Activated T-helper 17 cell treated with anti-CD3 and anti-CD28 coated beads, Interleukin-2, amount 50 U/mL, for 72 hours (primary cell): ENCODE data around the gene MGLL. TPM values are rescaled to one million over a fixed set of nuclear protein-coding genes. Genes with fewer than 3 reads are reported as not detected.
"Not testable (repeated sequence)": the region's sequence is repeated elsewhere in the genome, so short reads cannot be mapped to it uniquely, and the experiment has no call there.

ENCODE experiments used
- ATAC-seq: fragments of 150-1000 bp; cut with Tn5 transposase; replicated peaks from 2 replicates; pipeline ENCODE4 v1.10.0; 2021; ENCODE audit warnings: mild to moderate bottlenecking, moderate library complexity
- H3K27ac Mint-ChIP-seq: one replicate; pipeline ENCODE4 v1.8.0; 2022; ENCODE audit warnings: mixed read lengths
- H3K27me3 Mint-ChIP-seq: one replicate; pipeline ENCODE4 v1.8.0; 2022; ENCODE audit warnings: mixed read lengths
- H3K36me3 Mint-ChIP-seq: one replicate; pipeline ENCODE4 v1.8.0; 2022; ENCODE audit warnings: low read depth, mild to moderate bottlenecking, mixed read lengths
- H3K4me1 Mint-ChIP-seq: one replicate; pipeline ENCODE4 v1.8.0; 2022; ENCODE audit warnings: mixed read lengths
- H3K4me3 Mint-ChIP-seq: one replicate; pipeline ENCODE4 v1.8.0; 2022; ENCODE audit warnings: mild to moderate bottlenecking, mixed read lengths
- H3K9me3 Mint-ChIP-seq: one replicate; pipeline ENCODE4 v1.8.0; 2022; ENCODE audit warnings: mixed read lengths
- total RNA-seq, 2 donors: library from RNA; stranded (reverse); gene quantifications; one replicate each; pipeline ENCODE4 v1.2.3, GENCODE V29; 2022

Gene MGLL
- total RNA-seq, 2 donors from 2014 or later = 1.2 to 1.4 TPM

DNA sequence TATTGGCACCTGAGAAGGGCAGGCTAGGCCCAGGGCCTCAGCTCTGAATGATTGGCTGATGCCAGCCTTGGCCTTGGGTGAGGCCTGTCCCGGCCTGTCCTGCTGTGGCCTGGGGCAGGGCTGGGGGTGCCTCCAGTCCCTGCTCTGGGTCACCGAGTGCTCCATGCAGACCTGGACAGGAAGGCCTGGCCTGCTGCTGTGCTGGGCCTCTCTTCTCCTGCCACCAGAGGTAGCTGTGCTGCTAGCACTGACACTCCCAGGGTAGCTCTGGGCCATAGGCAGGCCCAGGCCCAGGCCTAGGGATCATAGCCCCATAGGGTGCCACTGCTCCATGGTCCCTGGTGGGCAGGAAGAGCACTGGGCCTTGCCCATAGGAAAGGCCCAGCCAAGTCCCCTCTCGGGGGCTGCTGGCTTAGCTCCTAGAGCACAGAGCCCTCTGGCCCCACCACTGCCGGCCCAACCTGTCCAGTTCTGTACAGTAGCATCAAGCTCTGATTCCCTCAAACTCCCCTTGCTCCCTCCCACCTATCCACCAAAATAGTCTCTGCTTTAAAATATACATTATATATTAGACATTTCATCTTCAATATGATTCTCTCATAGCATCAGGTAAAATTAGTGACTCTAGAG lies 131.4 kb downstream of the MGLL start:
- peak; percentile 34 for ATAC-seq
- H3K4me1 Mint-ChIP-seq = no peaks in the 10 kb centered on the region

DNA sequence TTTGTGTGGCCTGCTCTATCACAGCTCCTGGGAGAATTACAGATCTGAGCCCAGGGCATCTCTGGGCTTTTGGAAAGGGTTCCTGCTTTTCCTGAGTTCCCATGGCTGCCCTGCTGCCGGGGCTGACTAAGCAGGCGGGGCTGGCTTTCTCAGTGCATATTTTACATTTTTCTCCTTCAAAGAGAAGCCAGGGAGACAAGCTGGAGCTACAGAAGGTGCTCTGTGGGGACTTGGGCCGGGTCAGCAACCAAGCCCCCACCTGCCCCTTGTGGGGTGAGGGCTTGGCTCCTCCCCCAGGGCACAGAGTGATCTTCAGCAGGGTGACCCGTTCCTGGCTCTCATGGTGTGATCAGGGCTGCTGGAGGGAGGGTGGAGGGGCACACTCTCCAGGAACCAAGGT lies 132.2 kb downstream of the MGLL start:
- Mint-ChIP-seq H3K4me1 (no peaks in the 10 kb centered on the region), H3K27ac (no peak overlapping the region), H3K36me3 (no peaks in the 10 kb centered on the region), H3K27me3 (no peaks in the 10 kb centered on the region), H3K4me3 (no peak overlapping the region), H3K9me3 (no peaks in the 10 kb centered on the region)
- no peak for ATAC-seq

More for the DNA sequence above, 131.4 kb downstream of the MGLL start:
- Mint-ChIP-seq H3K4me3 (no peak overlapping the region), H3K27ac (no peak overlapping the region), H3K27me3 (no peaks in the 10 kb centered on the region), H3K9me3 (no peaks in the 10 kb centered on the region), H3K36me3 (no peaks in the 10 kb centered on the region)

DNA sequence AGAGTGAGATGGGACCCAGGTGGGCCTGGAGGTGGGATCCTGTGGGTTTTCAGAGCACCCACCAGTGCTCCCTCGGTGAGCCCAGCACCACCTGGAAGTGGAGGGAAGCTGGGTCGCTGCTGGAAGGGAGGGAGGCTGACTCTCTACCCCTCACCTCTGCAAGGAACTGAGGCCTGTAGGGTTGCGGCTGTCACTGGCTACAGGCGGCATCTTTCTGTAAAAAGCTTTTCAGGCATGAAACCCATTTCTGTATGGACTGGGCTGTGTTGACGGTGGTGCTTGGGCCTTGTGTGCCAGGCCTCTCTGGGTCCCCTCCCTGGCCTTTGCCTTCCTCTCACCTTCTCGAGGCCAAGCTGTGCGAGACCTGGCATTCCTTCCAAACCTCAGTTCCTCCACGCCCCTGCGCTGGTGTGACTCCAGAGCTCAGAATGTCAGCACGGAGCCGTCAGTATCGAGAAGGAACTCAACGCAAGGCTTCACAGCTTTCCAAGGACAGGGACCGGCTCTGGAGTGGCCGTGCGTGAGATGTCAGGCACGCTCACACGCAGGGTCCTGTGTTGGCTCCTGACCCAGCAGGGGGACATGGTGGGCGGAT lies 133.0 kb downstream of the MGLL start:
- no peaks in the 10 kb centered on the region for H3K36me3 Mint-ChIP-seq
- ATAC-seq = no peak
- no peak overlapping the region for H3K4me3 Mint-ChIP-seq
- no peaks in the 10 kb centered on the region for H3K27me3 Mint-ChIP-seq
- no peaks in the 10 kb centered on the region for H3K4me1 Mint-ChIP-seq
- H3K27ac Mint-ChIP-seq = no peak overlapping the region
- H3K9me3 Mint-ChIP-seq = no peaks in the 10 kb centered on the region

DNA sequence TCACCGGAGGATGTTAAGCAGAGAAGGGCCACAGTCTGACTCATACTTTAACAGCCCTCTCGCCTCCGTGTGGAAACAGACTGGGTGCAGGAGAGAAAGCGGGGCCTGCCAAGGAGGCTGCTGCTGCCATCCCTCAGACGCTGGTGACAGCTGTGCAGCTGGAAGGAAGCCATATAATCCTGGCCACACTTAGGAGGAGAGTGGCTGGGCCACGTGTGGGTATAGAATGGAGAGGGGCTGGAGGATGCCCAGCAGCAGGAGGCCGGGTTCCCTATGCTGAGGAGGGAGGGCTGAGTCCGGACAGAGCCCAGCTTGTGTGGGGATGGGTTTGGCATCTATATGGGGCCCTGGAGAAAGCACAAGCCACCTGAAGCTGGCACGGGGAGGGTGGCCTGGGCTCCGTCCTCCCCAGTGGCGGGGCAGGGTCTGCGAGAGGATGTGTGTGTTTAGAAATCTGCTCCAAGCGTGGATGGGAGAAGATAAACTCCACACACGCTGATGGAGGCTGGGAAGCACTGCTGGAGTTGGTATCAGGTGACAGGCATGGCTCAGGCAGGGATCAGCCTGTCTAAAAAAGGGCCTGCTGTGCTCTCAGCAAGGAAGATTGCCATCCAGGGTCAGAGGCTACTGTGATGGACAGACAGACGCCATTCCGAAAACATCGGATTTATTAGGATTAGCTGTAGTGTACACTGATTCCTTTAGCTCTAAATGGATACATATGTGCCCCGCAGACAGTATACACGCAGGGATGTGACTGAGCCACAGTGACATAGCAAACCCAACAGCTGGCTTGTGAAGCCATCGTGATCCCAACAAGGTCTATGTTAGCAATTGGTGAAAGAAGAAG lies 133.7 kb downstream of the MGLL start:
- no peak overlapping the region for H3K4me3 Mint-ChIP-seq
- no peak for ATAC-seq
- no peaks in the 10 kb centered on the region for H3K36me3 Mint-ChIP-seq
- H3K9me3 Mint-ChIP-seq = no peaks in the 10 kb centered on the region
- no peaks in the 10 kb centered on the region for H3K27me3 Mint-ChIP-seq
- no peak overlapping the region for H3K27ac Mint-ChIP-seq
- H3K4me1 Mint-ChIP-seq = no peaks in the 10 kb centered on the region

DNA sequence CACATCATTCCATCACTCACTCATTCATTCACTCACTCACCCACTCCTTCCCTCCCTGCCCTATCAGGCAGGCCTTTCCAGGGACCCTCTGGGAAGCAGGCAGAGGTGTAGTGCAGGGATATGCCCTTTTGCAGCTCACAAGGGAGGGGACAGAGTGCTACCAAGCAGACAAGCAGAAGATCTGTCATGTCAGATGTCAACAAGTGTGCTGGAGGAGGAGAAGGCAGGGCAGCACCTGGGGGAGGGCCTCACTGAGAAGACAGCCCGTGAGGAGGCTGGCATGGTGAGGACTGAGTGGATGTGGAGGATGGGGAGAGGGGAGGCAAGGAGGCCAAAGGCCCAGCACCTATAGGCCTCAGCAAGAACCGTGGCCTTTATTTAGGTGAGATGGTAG lies 134.3 kb downstream of the MGLL start:
- ATAC-seq = no peak
- Mint-ChIP-seq H3K36me3 (no peaks in the 10 kb centered on the region), H3K4me3 (no peak overlapping the region), H3K4me1 (no peaks in the 10 kb centered on the region), H3K27me3 (no peaks in the 10 kb centered on the region), H3K9me3 (no peaks in the 10 kb centered on the region), H3K27ac (no peak overlapping the region)

DNA sequence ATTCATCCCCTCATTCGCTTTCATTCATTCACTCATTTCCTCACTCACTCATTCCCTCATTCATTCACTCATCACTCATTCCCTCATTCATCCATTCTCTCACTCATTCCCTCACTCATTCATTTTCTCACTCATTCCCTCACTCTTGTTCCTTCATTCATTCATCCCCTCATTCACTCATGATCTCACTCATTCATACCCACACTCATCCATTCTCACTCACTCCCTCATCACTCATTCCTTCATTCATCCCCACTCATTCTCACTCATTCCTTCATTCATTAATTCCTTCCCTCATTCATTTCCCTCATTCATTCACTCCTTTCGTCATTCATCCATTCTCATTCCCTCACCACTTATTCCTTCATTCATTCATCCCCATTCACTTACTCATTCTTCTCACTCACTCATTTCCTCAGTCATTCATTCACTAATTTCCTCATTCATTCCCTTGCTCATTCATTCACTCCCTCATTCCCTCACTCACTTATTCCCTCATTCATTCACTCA lies 135.0 kb downstream of the MGLL start:
- no peaks in the 10 kb centered on the region for H3K9me3 Mint-ChIP-seq
- H3K27me3 Mint-ChIP-seq = no peaks in the 10 kb centered on the region
- H3K27ac Mint-ChIP-seq = no peak overlapping the region
- no peak overlapping the region for H3K4me3 Mint-ChIP-seq
- ATAC-seq = no peak
- no peaks in the 10 kb centered on the region for H3K36me3 Mint-ChIP-seq
- H3K4me1 Mint-ChIP-seq = no peaks in the 10 kb centered on the region

DNA sequence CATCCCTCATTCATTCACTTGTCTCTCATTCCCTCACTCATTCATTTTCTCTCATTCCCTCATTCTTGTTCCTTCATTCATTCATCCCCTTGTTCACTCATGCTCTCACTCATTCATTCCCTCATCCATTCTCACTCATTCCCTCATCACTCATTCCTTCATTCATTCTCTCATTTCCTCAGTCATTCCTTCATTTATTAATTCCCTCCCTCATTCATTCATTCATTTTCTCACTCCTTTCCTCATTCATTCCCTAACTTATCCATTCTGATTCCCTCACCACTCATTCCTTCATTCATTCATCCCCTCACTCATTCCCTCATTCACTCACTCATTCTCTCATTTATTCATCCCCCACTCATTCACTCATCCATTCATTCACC lies 135.8 kb downstream of the MGLL start:
- ATAC-seq = no peak
- no peaks in the 10 kb centered on the region for H3K9me3 Mint-ChIP-seq

DNA sequence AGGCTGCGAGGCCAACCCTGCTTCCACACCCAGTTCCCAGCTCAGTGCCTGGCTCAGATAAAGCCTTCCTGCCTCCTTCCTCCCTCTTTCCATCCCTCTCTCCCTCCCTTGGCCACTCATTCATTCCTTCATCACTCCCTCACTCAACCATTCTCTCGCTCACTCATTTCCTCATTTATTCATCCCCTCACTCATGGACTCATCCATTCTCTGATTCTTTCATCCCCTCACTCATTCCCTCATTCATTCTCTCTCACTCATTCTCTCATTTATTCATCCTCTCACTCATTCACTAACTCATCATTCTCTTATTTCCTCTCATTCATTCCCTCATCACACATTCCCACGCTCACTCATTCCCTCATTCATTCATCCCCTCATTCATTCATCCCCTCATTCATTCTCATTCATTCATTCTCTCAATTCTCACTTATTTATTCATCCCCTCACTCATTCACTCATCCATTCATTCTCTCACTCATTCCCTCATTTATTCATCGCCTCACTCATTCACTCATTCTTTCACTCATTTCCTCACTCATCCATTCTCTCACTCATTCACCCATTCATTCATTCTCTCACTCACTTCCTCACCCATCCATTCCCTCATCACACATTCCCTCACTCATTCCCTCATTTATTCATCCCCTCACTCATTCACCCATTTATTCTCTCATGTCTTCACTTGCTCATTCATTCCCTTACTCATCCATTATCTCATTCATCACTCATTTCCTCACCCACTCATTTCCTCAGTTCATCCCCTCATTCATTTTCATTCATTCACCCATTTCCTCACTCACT lies 136.4 kb downstream of the MGLL start:
- ATAC-seq = peak; percentile 53
- H3K27me3 Mint-ChIP-seq = no peaks in the 10 kb centered on the region
- no peak overlapping the region for H3K27ac Mint-ChIP-seq
- H3K9me3 Mint-ChIP-seq = no peaks in the 10 kb centered on the region
- H3K36me3 Mint-ChIP-seq = no peaks in the 10 kb centered on the region
- no peak overlapping the region for H3K4me3 Mint-ChIP-seq
- H3K4me1 Mint-ChIP-seq = no peaks in the 10 kb centered on the region

More for the DNA sequence above, 135.8 kb downstream of the MGLL start:
- Mint-ChIP-seq H3K27me3 (no peaks in the 10 kb centered on the region), H3K4me3 (no peak overlapping the region), H3K36me3 (no peaks in the 10 kb centered on the region), H3K27ac (no peak overlapping the region), H3K4me1 (no peaks in the 10 kb centered on the region)

DNA sequence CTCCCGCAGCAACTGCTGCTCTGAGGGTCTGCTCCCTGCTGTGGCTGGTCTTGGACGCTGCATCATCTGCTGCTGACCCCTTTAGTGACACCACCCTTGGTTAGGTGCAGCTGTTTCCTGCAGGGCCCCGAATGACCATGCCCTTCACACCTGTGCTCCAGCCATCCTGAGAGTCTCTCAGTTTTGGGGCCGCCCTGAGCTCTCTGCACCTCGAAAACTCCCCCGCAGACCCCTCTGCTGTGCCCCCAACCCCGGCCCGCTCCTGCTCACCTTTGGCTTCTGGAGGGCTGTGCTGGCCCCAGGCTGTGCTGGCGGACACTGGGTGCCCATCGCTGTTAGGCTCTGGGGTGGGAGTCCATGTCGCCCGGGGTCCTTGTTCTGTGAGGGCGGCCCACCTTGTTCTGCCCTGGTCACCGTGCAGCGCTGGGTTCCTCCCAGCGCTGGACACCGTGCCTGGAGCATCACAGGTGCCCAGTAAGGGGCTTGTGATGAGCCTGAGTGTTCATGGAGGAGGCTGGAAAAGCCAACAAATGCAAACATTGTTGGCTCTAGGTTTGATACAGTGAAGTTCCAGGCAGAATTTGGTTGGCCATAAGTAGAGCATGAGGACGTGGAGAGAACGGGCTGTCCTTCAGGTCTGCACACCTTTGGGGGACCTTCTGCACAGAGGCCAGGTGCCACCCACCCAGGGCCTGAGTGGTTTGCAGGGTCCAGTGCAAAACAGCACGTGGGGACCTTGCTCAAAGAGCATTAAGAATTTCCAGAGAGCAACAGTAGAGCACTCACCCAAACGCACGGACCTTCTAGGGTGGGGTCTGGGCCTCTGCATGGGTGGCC lies 137.2 kb downstream of the MGLL start:
- no peak for ATAC-seq
- Mint-ChIP-seq H3K9me3 (no peaks in the 10 kb centered on the region), H3K27me3 (no peaks in the 10 kb centered on the region), H3K27ac (no peak overlapping the region), H3K4me1 (no peaks in the 10 kb centered on the region), H3K4me3 (no peak overlapping the region), H3K36me3 (no peaks in the 10 kb centered on the region)

DNA sequence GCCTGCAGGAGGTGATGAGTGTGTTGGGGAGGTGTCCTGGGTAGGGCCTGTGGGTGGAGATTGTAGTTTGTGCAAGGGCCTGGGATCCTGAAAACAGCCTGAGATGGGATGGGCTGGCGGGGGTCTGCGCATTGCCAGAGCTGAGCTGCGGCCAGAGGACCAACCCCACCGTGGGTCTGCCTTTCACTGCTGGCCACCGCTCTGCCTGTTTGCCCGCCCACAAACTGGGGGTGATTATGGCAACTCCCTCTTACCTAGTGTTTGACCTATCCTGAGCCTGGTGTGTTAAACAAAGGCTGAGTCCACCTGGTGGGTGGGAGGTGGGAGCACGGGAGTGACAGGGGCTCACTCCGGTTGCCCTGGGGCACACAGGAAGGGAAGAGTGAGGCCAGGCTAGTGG lies 139.8 kb downstream of the MGLL start:
- Mint-ChIP-seq H3K9me3 (no peaks in the 10 kb centered on the region), H3K36me3 (peaks cover 4% of the 10 kb centered on the region), H3K27me3 (no peaks in the 10 kb centered on the region), H3K4me3 (no peak overlapping the region), H3K4me1 (no peaks in the 10 kb centered on the region), H3K27ac (no peak overlapping the region)
- ATAC-seq = no peak

DNA sequence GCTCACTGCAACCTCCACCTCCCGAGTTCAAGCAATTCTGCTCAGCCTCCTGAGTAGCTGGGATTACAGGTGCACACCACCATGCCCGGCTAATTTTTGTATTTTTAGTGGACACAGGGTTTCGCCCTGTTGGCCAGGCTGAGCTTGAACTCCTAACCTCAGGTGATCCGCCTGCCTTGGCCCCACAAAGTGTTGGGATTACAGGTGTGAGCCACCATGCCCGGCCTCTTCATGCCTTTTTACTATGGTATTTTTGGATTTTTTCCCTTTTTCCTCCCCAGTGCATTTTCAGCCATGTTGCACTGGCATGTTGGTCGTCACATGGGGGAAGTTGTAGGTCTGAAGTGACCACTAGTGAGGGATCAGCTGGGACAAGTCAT lies 140.2 kb downstream of the MGLL start:
- not testable (repeated sequence) for H3K27ac Mint-ChIP-seq, H3K9me3 Mint-ChIP-seq

DNA sequence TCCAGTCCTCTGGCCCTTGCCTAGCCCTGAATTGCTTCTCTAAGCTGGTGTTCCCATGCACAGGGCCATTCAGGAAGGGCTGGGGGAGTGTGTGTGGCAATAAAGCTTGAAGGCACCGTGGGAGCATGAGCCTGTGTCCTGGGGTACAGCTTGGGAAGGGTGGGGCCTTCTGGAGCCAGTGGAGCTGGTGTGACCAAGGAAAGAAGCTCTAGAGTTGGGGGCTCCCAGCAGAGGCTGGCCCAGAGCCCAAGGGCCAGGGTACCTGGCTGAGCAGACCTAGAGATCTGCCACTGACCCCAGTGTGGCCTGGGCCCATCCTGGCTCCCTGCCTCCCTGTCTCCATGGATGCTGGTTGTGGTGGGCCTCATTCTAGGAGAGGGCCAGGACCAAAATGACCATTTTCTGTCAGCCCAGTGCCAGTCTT lies 141.5 kb downstream of the MGLL start:
- Mint-ChIP-seq H3K9me3 (no peaks in the 10 kb centered on the region), H3K27ac (peak overlapping the region; percentile 22), H3K36me3 (peaks cover 7% of the 10 kb centered on the region), H3K27me3 (no peaks in the 10 kb centered on the region), H3K4me3 (no peak overlapping the region), H3K4me1 (peaks cover 6% of the 10 kb centered on the region)
- no peak for ATAC-seq

More for the DNA sequence above, 140.2 kb downstream of the MGLL start:
- ATAC-seq, H3K36me3 Mint-ChIP-seq, H3K4me1 Mint-ChIP-seq, H3K4me3 Mint-ChIP-seq, H3K27me3 Mint-ChIP-seq: not testable (repeated sequence)

DNA sequence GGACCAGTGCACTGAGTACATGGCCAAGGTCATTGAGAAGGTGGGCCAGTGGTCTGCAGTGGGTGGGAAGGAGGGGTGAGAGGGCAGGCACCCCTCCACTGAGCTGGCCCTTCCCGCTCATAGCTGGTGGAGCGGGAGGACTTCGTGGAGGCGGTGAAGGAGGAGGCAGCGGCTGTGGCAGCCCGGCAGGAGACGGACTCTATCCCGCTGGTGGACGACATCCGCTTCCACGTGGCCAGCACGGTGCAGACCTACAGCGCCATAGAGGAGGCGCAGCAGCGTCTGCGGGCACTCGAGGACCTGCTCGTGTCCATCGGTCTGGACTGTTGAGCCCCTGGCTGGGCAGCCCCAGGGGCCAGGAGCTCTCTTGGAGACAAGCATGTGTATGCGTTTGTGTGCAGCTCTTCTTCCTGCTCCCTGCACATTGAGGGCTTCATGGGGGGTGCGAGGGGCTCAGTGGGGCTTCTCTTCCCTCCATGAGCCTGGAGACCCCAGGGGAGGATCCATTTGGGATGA lies 142.1 kb downstream of the MGLL start:
- no peaks in the 10 kb centered on the region for H3K27me3 Mint-ChIP-seq
- no peak for ATAC-seq

More for the DNA sequence above, 142.1 kb downstream of the MGLL start:
- Mint-ChIP-seq H3K36me3 (peaks cover 7% of the 10 kb centered on the region), H3K27ac (no peak overlapping the region), H3K9me3 (no peaks in the 10 kb centered on the region), H3K4me1 (peaks cover 8% of the 10 kb centered on the region), H3K4me3 (no peak overlapping the region)
